Right ventricle myocardium inferior (tissue), 1 donor: ENCODE results near the gene LRCH4. TPM values are rescaled to one million over a fixed set of nuclear protein-coding genes. Genes with fewer than 3 reads are reported as not detected.
"Not testable (repeated sequence)": the region's sequence is repeated elsewhere in the genome, so short reads cannot be mapped to it uniquely, and the experiment has no call there.

Experiments used
- ATAC-seq: fragments of 200-7000 bp; cut with Tn5 transposase; one replicate; pipeline ENCODE4 v1.9.1; 2020; ENCODE audit warnings: mild to moderate bottlenecking, moderate library complexity
- DNase-seq: peaks from one replicate; pipeline ENCODE4 v3.0.0; 2021; ENCODE audit errors: missing footprints
- intact Hi-C: fragments of 100-400 bp; cut with DNase I; formaldehyde crosslinking; loops from one replicate; pipeline ENCODE4 v1.11.0; 2022
- total RNA-seq: library from RNA; stranded (reverse); fragmentation: NEBNext Ultra II Directional; extraction: Animal tissue kit (Norgen Biotek cat#: 25700); gene quantifications from one replicate; pipeline ENCODE4 v1.2.1, GENCODE V29; 2021
- donor health status: DM: no; HTN: yes; CAD: no; lungs with severe emphysema.

The LRCH4 gene
- total RNA-seq, 1 donor from 2014 or later = 29.3 TPM

DNA sequence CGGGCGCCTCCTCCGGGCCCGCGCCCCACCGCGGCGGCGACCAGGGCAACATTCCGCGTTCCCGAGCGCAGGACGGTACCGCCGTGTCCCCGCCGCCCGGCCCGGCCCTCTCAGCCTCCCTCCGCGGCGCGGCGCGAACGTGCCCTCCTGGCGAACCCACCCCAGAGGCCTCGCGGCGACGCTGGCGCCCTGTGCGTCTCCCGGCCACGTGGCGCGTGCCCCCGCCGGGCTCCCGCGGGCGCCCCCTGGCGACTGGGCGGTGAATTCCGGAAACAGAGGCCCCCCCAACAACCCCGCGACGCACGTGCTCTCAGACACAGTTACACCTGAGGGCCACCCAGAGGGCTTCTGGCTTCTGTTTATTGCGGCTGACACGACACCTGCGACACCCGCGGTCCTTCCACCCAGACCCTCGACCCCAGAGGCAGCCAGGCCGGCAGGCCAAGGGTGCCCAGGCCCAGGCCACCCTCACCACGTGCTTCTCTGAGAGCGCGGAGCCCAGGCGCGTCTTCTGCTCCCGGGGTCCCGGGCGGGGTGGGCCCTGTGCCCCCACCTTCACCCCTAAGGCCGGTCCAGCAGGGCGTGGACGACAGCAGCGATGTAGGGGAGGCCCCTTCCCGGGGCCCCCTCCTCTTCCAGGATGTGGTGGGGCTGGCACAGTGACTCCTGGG is 12.1 kb downstream of the LRCH4 start, which contains the start of gene SAP25:
Gene SAP25, minus strand, starts transcription at position 210 of the 671 bp plus-strand sequence. Its CDS starts 158 bp downstream, at position 52.
- DNase-seq (no peak), ATAC-seq (no peak)
- intact Hi-C loops = no loop called here

DNA sequence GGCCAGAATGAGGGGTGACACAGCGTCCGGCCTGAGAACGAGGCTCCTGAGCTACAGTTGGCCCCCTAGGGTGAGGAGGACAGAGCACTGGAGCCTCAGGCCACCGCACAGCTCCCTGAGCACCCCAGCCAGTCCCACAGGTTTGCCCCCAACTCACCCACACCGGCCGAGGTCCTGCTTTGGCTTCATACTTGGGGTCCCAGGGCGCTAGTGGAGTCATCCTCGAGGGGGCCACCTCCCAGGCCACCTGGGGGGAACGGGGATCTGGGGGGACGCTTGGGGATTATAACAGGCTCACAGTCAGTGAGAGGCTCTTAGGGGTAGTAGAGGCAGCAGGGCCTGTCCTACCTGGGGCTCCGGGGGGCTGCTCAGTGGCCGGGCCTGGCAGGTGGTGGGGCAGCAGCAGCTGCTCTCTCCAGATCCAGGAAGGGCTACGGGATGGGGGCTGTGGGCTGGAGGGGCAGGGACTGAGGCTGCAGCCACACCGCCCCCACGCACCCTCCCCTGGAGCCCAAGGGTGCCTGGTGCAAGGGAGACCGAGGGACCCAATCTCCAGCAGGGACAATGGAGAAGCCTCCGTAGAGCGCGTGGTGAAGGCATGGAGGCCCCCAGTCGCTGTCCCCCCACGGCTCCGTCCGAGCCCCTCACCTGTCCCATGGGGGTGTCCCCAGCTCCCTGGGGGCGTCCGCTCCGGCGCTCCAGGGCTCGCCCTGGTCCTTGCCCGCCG is 12.8 kb downstream of the LRCH4 start:
- no peak for ATAC-seq
- DNase-seq = no peak
- intact Hi-C loops = no loop called here

DNA sequence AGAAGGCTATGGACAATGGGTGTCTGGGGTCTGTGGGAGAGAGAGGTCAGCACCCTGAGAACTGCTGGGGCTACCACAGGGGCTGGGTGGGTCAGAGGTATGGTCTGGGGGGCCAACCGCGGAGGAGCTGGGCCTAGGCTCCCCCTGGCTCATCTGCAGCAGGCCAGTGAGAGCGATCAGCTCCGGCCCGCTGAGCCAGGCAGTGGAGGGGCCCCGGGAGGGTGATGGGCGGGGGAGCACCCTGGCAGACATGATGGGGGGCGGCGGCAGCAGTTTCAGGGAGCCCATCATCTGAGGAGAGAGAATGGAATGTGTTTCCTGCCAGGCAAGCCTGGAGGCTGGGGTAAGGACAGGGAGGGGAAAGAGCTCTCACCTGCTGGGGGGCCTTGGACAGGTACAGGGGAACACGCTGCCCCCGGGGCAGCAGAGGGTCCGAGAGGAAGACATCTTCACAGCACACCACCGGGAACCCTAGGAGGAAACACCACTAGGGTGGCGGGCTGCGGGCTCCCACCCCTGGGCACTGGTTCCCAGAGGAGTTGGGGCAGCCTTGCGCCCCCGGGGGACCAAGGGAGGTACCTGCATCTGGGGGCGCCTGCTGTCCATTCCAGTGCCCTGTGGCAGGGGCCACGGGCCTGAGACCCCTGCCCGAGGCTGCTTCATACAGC is 13.5 kb downstream of the LRCH4 start:
- DNase-seq (no peak), ATAC-seq (no peak)
- intact Hi-C loops = no loop called here

DNA sequence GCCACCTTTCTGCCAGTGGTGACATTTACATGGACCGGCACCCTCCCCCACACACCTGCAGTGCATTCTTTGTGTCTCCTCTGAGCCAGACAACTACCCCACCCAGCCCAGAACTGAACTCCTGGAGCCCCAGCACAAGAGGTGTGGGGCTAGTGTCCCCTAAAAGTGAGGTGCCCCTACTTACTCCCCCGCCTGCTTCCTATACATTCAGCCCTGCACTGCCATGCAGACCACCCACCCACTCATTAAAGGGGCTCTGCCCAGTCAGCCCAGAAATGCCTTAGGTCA is 14.2 kb downstream of the LRCH4 start:
- DNase-seq (no peak), ATAC-seq (no peak)
- intact Hi-C loops = no loop called here

DNA sequence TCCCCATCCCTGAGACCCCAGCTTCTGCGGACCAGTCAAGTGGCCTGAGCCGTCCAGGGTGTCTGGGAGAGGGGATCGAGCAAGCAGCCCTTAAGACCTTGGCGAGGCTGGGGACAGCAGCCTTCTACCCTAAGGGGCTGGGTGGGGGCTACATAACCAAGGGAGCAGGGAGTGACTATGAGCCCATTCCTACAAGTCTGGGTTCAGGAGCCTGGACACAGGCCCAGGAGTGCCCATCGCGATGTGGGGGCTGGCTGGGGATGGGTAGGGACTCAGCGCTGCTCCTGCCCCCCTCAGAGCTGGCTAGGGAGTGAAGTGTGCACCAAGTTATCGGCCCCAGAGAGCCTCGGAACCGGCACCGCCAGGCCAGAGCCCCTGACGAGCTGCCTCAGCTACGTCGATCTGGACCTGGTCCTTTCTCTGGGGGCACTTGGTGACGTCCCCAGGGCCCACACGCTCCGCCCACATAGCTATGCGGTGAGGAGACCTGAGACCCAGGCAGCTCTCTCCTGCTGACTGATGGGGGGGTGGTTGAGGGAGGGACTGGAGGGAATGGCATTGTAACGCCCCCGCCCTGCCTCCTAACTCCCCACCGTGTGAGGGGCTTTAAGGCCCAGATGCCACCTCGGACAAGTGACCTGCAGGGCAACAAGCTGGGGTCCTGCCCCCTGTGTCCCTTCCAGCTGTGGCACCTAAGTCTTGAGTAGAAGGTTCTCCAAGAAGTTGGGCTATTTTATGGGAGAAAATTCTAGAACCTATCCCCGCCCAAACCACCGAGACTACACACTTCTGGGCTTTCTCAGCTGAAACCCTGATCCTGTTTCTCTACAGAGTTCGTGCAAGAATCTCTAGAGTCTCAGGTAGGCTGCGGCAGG is 14.7 kb downstream of the LRCH4 start:
- DNase-seq (no peak), ATAC-seq (no peak)
- intact Hi-C loops = no loop called here

DNA sequence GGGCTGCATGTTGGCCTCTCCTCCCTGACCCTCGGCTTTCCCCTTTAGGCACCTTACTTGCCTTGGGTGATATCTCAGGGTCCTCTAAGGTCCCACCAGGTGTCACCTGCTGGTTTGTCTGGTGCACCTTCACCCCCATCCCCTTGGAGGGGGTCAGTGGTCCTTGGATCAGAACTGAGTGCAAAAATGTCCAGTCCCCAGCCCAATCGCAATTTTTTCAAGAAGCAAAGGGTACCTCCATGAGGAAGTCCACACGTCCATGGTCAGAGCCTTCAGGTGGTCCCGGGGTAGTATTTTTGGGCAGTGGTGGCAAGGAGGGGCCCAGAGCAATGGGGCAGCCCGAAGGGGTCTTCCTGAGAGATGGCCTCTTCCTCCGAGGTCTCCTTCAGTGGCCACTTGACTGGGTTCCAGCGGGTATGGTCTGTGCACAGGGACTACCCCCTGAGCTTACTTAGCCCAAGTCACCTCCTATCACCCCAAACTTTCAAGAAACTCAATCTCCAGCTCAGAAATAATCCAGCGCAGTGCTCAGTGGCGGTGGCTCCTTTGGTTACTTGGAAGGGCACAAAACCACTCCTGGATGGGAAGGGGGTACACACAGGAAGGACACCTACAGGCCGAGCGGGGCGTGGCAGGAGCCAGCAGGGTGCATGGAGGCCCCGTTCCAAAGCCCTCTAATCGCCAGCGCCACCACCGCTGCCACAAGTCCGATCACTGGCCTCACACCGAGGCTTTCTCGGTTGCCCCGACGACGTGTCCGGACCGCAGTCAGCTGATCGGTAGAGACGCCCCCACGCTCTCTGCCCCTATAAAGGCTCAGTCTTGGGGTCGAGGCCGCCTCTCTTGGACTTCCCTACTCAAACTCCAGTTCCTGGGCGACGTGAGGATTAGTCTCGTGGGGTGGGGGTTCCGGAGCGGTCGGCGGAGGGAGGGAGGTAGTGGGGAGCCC is 16.8 kb downstream of the LRCH4 start:
- intact Hi-C loops = no loop called here
- ATAC-seq = peak; percentile 32
- peak; percentile 73 for DNase-seq

DNA sequence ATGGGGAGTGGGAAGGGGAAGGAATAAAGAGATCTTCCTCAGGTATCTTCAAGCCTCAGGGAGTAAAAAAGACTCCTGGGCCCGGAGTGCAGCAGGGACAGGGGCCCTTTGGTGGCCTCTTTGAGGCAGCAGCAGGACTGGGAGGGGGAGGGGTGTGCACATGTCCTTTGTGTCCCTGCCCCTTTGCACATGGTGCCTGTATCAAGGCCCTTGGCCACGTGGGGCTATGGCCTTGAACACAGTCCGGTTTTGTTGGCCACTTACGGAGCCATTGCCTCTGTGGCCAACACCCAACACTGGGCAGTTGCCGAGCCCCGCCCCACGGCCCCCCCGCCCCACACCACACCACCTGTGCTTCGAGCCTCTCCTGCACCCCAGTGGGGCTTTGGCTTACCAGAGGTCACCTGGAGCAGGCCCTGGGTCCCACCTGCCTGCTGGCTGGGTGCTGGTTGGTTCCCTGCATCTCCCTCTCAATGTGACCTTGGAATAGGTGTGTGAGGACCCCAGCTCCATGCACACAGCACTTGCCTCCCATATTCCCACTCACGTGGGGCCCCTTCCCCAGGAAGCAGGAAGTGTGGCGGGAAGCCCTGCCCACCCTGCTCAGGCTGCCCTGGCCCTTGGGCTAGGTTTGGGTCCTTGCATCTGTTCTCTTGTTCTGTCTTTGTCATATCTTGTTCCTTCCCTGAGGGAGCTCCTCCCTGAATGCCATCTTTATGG is 17.6 kb downstream of the LRCH4 start:
- DNase-seq (no peak), ATAC-seq (no peak)
- intact Hi-C loops = no loop called here

DNA sequence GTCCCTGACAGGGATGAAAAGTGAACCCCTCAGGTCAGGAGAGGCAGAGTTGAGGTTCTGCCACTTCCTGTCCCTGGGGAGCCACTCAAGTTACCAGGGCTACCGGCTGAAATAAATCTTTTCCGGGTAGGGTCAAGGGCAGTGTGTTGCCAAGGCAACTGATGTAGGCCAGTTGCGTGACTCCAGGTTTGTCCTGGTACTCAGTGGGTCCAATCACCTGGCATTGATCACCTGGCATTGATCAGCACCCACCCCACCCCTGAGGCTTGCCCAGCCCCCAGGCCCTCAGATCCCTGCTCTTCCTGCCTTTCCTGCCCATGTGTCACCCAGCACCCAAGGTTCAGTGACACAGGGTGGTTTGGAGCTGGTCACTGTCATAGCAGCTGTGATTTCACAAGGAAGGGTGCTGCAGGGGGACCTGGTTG is 18.2 kb downstream of the LRCH4 start:
- DNase-seq (no peak), ATAC-seq (no peak)
- intact Hi-C loops = no loop called here

DNA sequence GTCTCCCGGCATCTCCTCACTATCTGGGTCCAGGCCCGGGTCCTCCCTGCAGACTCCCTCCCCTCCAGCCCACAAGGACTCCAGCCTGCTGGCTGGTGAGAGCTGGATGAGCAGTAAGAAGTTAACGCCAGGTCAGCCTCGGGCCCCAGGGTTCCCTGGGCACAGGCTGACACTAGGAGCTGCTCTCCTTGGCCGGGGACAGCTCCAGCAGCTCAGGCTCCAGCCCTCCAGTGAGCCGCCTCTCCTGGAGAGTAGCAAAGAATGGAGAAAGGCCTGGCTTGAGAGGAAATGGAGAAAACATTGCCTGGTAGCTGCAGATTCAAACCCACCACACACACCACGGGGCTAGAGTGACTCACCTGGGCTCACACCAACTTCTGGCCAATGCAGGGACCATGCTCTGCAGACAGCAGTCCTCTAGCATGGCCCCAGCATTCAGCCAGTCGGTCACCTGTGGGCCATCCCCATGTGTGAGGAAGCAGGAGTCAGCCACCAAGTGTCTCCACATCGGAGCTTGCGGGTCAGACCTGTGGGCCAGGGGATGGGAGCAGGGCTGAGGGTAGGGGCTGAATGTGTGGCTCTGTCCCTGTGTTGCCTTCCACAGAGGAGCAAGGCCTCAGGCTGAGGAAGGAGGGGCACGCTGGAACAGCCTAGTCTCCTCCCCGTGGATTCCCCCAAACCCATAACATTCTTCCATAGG is 18.7 kb downstream of the LRCH4 start:
- no peak for DNase-seq
- no peak for ATAC-seq
- intact Hi-C loops = no loop called here

DNA sequence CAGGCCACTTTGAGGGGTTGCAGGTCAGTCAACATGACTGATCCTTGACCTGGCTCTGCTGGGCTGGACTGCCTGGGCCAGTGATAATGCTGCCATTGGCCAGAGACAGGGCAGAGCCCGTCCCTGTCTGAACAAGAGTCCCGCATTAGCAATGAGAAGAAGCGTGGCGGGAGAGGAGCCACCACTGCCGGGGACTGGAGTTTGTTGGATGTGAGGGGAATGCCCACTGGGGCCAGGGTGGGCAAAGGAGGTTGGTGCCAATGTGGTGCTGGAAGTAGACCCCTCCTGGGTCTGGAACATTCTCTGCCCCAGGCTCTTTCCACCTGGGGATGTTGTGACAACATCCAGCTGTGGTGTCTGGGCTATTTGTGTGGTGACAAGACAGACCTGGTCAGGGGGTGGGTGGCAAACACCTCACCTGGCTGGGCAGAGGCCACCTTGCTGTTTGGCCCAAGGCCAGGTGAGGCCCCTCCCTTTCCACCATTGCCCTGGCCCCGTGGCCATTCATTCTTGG is 19.9 kb downstream of the LRCH4 start:
- DNase-seq (peak; percentile 50), ATAC-seq (no peak)
- intact Hi-C loops = no loop called here

DNA sequence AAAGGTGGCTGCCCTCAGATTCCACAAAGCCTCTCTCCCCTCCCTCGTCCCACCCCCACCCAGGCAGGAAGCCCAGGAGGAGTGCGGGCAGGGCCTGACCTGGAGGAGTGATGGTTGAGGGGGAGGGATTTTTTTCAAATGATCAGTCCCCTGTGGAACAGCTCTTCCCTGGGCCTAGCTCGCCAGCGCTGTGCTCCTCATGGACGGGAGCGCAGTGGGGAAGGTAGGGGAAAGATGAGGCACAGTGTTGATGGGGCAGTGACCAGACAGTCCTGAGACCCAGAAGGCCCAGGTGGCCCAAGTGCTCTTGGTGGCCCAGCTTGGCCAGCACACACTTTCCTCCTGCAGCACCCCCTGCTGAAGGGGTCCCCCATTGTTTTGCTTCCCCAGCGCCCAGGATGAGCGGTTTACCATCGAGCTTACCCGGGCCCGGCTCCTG is 20.8 kb downstream of the LRCH4 start:
- DNase-seq = no peak
- intact Hi-C loops = no loop called here
- no peak for ATAC-seq

DNA sequence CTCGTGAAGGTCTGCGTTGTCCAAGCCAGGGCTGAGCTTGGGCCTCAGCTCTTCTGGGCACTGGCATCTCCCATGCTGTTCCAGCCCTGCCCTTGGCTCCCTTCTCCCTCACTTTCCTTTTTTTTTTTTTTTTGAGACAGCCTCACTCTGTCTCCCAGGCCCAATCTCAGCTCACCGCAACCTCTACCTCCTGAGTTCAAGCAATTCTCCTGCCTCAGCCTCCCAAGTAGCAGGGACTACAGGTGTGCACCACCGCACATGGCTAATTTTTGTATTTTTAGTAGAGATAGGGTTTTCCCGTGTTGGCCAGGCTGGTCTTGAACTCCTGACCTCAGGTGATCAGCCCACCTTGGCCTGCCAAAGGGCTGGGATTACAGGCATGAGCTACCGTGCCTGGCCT is 21.5 kb downstream of the LRCH4 start:
- not testable (repeated sequence) for ATAC-seq, DNase-seq
- intact Hi-C loops = loop anchor here (5.0 kb wide), 2 partner anchors 128 to 163 kb away; partner anchors contain the start of gene GIGYF1

DNA sequence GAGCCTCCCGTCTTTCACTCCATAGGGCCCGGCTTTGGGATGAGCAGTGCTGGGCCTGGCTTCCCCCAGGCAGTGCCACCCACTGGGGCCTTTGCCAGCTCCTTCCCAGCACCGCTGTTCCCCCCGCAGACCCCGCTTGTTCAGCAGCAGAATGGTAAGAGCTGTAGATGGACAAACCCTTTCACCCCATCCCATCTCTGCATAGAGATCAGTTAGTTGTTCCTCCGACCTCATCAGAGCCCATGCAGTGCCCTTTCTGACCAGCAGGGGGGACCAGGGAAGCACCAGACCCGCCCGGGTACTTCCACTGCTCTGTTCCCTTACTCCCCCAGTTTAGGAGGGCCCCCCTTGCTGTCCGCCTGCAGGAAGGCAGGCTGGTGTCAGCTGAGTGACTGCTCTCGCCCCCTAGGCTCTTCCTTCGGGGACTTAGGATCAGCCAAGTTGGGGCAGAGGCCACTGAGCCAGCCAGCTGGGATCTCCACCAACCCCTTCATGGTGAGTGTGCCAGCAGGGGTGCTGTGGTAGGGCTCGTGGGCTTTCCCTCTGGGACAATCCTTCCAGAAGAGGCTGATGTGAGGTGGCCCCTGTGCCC is 22.0 kb downstream of the LRCH4 start:
- DNase-seq (peak; percentile 90), ATAC-seq (peak; percentile 58)
- intact Hi-C loops = loop anchor here (5.0 kb wide), 2 partner anchors 128 to 163 kb away; partner anchors contain the start of gene GIGYF1

DNA sequence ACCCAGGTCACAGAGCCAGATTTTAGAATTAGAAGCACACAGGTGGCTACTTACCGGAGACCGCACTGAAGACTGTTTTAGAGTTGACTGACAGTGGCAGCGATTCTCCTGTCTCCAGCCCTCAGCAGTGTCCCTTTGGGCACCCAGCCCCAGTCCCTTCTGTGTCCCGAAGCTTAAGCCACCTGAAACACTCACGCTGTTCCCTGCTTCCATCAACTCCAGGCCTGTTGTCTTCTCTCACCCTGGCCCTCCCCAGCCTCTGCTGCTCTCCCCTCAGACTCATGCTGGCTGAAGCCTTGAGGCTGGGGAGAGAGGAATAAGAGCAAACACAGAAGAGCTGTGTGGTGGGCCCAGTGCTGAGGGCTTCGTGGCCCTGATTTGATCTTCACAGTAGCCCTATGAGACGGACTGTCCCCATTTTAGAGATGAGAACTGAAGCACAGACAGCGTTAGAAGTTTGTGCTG is 22.8 kb downstream of the LRCH4 start:
- DNase-seq = no peak
- intact Hi-C loops = loop anchor here (5.0 kb wide), 2 partner anchors 129 to 164 kb away; partner anchors contain the start of gene GIGYF1
- no peak for ATAC-seq

DNA sequence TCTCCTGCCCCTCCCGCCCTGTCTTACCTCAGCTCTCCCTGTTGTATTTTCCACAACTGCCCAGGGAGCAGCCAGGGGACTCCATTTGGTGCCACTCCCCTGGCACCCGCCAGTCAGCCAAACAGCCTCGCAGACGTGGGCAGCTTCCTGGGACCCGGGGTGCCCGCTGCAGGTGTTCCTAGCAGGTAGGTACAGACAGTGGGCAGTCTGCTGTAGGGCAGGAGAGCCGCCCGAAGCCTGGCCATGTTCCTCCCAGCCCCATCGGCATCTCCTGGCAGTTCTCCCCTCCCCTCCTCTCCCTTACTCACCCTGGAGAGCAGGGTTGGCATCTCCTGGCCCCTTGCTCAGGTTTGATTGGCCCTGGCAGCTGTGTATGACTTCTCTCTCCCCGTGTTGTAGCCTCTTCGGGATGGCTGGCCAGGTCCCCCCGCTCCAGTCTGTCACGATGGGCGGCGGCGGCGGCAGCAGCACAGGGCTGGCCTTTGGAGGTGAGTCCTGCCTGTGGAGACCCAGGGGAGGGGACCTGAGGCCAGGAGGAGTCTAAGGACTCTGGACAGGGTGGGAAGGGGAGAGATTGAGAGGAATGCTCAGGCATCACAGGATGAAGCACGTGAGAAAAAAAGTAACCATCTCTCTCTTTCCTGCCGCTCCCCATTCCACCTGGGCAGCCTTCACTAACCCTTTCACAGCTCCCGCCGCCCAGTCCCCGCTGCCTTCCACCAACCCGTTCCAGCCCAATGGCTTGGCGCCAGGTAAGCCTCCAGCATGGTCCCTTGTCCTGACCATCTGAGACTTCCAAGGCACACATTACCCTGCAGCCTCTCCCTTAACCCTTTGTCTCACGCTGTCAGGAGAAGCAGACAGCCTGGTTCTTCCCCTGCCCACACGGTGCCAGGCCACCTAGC is 23.5 kb downstream of the LRCH4 start:
- intact Hi-C loops = loop anchor here (5.0 kb wide), 2 partner anchors 130 to 165 kb away; partner anchors contain the start of gene GIGYF1
- DNase-seq (no peak), ATAC-seq (no peak)
